GM19468 (cell line): ENCODE results near the gene ABTB2.

Source experiments
- ATAC-seq: cut with Tn5 transposase; IDR thresholded peaks from one replicate; pipeline ENCODE4 v1.9.1; 2021; ENCODE audit warnings: mild to moderate bottlenecking, moderate library complexity, moderate number of reproducible peaks; ENCODE audit not compliant: unreplicated experiment; ENCODE audit errors: extremely low read depth

Gene ABTB2

DNA sequence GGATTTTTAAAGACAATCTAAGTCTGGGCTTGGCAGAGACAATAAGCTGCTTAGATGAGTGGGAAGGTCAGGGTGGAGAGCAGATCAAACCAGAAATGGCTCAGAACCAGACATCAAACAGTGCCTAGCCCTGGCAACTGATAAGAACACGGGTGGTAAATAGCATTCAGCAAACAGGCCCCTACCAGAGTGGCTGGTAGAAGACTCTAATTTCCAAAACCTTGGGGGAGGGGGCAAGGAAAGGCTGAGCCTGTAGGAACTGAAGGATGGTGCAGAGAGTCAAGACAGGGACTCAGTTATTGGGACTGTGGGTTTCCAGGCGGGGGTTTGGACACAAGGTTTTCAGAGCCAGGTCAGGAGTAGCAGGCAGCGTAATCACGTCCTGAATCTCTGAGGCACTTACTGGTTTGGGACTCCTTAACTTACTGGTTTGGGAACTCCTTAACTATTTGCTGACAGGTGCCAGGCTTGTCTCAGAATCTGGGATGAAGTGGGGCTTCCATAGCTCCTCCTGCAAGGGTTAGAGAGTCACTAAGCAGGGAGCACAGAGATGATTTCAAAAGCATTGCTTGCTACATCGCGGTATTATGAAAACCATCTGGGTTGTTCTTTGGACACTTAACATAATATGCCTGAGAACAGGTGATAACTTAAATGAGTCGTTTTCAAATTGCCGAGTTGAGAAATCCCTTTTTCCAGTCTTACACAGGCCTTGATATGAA is 5.7 kb upstream of the ABTB2 start:
- ATAC-seq, result no peak

- ATAC-seq, result no peak
These were observed 2.2 kb upstream of the ABTB2 start for GRCh38 chr11:34360046-34360445.

- no peak for ATAC-seq
These were observed 1.7 kb upstream of the ABTB2 start for GRCh38 chr11:34359548-34359891.

GRCh38 chr11:34358728-34359547 is 1.1 kb upstream of the ABTB2 start:
- ATAC-seq, result no peak

- no peak for ATAC-seq
These were observed 483 bp upstream of the ABTB2 start for GRCh38 chr11:34358258-34358727.

DNA sequence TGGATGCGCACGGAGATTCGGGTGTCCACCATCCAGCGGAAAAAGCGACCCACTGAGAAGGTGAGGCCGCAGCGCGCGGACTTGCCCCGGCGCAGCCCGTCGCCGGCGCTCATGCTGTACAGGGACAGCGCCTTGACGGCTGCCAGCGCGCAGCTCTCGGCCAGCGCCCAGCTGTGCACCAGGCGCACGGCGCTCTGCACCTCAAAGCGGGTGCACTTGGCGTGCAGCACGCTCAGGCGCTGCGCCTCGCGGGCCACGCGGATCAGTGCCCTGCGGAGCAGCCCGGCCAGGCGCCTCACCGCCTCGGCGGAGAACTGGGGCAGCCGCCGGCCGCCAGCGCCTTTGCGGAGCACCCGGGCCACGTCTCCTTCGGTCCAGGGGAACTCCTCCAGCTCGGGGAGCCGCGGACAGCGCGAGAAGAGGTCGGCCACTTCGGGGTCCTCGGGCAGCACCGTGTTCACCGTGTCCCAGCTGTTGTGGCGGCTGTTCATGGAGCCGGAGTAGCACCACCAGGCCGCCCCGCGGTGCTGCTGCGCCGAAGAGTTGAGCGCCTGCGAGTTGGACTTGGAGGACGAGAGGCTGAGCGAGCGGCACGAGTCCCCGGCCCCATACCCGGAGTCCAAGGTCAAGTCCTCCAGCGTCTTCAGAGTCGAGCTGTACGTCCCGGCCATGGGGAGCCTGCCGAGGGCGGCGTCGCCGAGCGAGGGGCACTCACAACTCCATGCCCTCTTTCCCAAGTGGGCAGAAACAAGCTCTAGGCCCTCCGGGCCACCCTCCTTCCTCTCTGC is 703 bp downstream of the ABTB2 start:
- no peak for ATAC-seq

GRCh38 chr11:34356576-34356912 is 1.3 kb downstream of the ABTB2 start:
- no peak for ATAC-seq

- ATAC-seq, result no peak
These were observed 1.7 kb downstream of the ABTB2 start for GRCh38 chr11:34356130-34356529.

DNA sequence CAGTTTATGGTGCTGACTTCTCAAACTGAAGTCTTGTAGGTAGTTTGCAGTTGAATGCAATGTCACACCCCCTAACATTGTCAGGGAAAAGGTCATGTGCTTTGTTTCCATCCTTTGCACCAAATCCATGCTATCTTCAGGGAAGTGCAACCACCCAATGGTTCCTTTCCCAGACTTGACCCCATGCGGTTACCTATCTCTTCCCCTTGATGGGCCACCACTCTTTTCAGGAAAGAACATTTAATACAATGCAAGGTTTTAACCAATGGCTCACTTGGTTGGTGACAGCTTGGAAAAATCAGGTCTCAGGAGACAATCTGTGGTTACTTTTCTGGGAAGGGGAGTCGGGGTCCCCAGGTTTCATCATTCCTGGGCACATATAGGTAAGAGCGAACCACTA is 2.1 kb downstream of the ABTB2 start:
- ATAC-seq, result no peak

DNA sequence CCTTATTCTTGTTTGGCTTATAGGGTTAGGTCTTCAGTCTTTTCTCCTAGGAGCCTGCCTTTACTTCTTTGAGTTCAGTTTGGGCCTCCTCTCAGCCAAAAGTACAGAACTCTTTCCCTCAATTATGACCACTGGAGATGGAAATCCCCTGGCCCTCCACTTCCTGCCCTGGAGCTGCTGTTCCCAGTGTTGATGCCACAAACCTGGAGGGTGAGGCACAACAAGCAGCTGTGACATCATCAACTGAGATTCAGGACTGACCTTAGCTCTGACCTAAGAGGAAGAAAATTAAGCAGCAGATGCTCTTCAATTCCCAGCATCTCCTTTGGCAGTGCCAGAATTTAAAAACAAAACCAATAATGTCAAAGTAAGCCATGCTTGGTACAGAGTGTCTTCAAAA is 3.0 kb downstream of the ABTB2 start:
- no peak for ATAC-seq

GRCh38 chr11:34353881-34354280 is 3.9 kb downstream of the ABTB2 start:
- no peak for ATAC-seq

DNA sequence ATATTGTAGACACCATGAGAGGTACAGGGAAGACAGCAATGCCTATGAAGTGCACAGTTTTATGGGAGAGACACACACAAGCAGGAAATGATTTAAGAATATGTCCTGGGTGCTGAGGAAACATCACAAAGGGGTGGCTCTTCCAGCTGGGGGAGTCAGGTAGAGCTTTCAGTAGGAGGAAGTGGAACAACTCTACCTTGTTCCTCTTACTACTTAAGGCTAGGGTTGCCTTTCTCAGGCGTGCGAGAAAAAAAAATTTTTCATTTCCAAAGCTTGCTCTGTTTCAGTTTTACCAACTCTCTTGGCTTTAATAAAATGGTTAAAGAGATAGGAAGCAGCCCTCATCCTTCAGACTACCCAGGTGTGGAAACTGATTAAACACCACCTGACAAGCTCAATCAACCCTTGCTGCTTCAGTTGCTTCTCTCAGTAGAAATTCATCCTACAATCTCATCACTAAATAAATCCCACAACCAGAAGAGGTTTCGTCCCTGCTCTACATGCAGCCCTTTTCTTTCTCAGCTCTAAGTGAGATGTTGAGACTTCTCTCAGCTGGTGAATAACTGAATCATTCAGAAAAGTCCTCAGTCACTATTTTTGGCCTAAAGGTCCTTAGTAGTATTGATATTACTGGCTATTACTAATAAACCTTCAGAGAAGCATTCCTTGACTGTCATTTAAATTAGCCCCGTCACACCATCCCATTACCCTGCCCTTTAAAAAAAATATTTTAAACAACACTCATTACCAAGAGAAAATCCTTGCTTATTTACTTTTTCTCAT is 5.9 kb downstream of the ABTB2 start:
- ATAC-seq, result no peak

GRCh38 chr11:34351051-34351450 is 6.8 kb downstream of the ABTB2 start:
- ATAC-seq, result no peak

GRCh38 chr11:34349882-34350281 is 7.9 kb downstream of the ABTB2 start:
- no peak for ATAC-seq

DNA sequence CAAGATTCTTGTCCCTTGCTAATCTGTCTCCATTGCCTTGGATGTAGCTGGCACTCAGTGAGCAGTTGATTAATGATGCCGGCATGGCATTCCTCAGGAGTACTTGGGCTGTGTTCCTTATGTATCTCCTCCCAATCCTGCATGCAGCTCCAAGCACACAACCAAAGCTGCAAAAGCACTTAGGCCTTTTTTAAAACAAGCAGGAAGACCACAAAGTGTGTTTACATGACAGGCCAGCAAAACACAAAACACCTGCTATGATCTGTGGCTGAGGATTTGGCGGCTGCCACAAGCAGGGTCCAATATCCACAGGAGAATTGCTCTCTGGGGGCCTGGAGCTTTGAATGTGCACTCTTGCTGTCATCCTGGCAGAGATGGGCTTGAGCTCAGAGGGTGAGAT is 8.9 kb downstream of the ABTB2 start:
- no peak for ATAC-seq

DNA sequence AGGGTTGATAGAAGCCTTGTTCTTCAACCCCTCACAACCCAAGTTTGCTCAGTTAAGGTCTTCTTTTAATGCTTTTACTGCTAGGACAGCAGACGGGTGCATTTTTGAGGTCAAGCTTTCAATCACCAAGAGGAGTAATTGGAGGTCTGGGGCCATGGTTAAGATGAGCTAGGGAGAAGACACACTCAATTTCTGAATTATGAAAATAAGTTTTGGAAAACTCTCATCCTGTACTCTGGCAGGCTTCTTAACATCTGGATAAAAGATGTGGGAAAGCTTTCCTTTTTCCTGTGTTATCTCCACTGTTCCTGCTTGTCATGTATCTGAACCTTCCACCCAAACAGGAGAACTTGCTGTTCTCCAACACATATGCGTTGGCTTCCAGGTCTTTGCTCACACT is 9.7 kb downstream of the ABTB2 start:
- ATAC-seq, result no peak

DNA sequence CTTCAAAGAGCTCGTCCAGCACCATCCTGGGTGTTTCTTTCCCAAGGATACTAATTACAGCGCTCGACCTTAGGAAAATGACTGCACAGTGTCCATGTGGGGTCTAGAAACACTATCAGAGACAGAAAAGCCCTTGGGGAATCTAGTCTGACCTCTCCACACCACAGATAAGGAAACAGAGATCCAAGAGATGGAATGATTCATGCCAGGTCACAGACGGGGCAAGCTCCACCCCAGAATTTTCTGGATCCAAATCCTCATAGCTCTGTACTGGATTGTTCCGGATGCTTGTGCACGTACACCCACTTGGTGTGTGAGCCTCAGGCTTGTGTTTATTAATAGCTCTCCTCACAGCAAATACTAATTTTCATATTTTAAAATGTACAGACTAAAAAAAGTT is 11.3 kb downstream of the ABTB2 start:
- no peak for ATAC-seq

GRCh38 chr11:34345991-34346480 is 11.8 kb downstream of the ABTB2 start:
- ATAC-seq, result no peak

DNA sequence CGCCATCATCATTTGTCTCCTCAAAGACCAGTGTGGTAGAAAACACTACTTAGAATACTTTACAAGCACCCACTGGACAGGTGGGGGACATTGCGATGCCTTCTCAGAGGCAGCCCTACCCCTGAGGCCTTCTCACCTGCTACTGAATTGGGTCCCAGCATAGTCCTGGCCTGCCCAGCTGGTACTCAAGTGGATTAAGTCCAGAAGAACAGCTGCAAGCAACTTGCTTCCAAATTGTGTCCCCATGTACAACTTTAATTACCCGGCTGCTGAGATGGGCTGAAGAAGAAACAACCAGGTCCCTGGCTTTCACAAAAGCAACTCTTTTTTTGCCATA is 12.3 kb downstream of the ABTB2 start:
- ATAC-seq, result no peak
